ENCODE data around the gene GRIN1. TPM values are rescaled to one million over a fixed set of nuclear protein-coding genes. Genes with fewer than 3 reads are reported as not detected.

GRIN1 gene
- total RNA-seq, 1 experiment from 2014 or later: not detected

DNA sequence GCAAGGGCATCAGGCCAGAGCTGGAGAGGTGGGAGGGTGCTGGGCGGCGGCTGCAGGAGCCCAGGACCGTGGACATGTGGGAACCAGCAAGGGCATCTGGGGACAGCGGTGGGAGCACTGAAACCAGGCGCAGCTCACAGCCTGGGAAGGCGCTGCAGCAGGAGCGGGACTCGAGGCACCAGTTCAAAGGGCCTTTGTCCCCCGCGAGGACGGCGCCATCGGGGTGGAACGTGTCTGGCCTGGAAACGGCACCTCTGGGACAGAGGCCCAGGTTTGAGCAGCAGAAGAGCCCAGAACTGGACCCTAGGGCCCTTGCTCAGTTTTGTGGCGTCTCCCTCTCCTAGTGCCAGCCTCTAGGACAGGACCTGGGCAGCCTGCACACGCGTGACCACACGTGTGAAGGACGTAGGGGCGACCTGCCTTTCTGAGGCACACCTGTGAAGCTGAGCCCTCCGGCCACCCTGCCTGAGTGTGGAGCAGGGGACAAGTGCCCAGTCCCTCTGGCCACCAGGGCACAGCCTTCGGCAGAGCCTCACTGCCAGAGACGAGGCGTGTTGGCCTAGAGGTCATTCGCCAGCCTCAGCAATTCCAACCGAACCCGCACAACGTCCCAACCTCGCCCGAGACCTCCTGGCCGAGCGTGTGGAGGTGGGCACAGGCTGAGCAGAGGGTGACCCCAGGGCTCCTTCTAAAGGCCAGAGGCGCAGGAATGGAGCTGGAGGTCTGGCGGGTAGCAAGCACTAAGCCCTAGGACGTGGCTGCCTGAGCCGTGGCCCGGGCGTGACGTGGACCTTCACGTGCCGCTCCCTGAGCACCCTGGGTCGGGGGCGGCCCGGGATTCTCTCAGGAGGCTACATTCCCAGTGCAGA, 35.1 kb downstream of the GRIN1 start:
- DNase-seq (ENCODE audit: low read depth): no peak

DNA sequence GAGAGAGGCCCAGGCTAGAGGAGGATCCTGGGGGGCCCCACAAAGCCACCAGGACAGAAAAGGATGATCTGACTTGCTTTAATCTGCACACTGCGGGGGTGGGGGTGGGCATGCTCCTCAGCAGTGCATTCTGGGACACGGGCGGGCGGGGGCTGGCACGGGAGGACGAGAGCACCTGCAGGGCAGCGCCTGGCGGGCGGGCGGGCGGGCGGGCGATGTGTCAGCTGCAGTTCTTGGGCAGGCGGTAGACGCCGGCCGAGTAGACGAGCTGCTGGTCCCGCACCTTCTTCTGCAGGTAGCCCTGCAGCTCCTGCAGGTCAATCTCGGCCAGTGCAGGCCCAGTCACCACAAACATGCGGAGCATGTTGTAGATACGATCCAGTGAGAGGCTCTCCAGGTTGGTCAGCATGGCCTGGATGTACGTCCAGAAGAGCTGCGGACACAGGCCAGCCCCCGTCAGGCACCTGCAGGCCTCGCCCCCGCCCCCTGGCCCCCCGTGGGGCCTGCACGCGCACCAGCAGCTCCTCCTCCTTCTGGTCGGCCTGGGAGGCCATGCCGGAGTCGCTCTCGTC, 35.9 kb downstream of the GRIN1 start:
- DNase-seq (ENCODE audit: low read depth): no peak

DNA sequence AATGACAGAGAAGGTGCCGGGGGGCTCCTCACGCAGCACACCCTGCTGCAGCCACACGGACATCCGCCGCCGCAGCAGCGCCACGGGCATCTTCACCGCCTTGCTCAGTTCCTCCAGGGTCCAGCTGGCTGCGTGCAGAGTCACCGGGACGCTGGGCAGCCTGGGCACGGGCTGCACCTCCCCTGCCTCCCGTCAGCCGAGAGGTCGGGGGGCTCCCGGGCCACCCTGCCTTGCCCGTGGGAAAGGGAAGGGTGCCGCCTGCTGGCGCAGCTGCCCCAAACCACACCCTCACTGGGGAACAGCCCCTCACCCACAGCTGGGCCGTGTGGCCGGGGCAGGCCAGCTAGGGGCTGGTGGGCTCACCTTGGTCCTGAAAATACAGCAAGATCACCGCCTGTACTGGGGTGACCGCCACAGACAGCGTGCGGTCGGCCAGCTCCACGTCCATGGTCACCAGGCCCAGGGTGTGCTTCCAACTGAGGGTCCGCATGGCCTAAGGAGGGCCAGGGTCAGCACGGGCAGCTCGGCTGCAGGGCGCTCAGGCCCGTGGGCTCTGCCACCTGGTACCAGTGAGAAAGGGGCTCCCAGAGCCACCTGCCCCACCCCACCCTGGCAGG, 36.5 kb downstream of the GRIN1 start:
- no peak for DNase-seq (ENCODE audit: low read depth)

DNA sequence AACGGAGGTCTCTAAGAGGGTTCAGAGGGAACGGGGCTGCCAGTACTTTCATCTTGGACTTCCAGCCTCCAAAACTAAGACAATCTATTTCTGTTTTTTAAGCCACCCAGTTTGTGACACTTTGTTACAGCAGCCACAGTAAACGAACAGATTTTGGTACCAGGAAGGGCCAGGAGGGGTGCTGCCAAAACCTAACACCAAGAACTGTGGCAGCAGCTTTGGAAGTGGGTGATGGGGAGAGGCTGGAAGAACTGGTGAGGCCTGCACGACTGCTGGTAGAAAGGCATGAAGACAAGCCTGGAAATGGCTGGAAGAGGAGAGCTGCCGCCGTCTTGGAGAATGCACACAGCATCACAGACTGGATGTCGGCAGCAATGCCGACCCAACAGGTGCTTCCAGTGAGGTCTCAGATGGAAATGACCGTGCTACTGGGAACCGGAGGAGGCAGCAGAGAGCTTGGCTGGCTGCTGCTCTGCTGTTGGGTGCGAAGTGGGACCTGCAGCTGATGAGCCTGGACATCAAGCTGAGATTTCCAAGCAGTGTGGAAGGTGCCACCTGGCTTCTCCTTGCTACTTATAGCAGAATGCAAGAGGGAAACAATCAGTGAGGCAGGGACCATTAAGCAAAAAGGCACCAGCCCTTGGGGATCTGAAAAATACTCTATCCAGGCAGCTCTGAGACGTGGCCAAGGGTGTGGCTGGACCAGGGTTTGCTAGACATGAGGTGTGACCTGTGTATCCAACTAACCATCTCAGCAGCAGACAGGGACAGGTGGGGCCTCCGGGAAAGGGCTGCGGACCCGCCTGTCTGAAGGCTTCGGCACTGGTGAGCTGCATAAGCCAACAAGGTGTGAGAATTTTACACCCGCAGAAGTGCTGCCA, 37.6 kb downstream of the GRIN1 start:
- DNase-seq (ENCODE audit: low read depth): peak; percentile 49

DNA sequence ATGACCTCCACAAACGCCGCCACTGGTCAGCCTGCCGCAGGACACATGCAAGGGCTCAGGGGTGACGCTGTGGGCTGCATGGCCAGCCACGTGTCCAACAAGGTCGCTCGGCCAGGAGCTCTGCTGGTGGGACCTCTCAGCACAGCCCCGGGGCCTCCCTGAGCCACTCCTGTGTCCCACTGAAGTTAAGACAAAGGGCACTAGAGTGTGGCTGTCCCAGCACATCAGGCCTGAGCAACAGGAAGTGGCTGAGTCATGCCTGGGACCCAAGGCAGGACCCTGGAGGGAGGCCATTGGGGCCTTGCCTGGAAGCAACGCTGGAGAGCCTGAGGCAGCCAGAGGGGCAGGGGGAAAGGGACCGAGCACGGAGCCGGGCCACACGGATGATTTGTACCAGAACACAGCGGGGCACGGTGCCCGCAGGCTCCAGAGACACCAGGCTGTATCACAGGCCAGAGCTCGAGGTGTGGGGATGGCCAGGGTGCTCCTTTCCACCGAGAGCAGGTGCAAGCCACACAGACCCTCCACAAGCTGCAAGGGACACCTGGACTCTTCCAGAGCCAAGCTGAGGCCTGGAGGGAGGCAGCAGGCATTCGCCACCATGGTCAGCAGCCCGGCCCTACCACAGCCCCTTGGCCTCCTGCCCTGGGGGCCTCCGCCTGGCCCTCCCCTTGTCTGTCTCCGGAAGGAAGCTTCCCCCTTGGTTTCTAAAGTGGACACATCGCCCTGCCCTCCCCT, 39.4 kb downstream of the GRIN1 start:
- peak; percentile 33 for DNase-seq (ENCODE audit: low read depth)

DNA sequence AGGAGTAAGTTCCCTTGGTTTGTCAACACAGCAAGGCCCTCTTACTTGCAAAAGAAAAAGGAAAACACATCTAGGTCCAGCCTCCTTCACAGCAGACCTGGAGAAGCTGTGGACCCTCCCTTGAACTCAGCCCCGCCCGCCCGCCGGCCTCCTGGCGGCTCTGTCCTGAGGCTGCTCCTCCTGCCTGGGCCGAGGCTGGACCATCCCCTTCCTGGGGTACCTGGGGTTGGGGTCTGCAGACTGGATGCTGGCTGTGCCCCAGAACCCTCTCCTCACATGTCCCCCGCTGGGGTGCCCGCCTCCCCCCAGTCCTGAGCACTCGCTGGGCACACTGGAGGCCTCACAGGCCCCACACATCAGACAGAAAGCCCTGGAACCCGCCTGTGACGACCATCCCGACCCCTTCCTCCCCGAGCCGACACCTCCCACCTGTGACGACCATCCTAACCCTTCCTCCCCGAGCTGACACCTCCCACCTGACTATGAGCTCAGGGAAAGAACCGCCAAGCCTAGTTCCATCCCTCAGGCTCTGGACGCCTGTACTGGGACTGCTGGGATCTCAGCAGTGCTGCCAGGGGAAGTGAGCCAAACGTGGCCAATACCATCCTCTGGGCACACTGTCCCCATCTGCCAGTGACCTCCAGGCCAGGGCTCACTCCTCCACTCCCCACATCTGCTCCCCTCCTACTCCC, 40.1 kb downstream of the GRIN1 start:
- no peak for DNase-seq (ENCODE audit: low read depth)

DNA sequence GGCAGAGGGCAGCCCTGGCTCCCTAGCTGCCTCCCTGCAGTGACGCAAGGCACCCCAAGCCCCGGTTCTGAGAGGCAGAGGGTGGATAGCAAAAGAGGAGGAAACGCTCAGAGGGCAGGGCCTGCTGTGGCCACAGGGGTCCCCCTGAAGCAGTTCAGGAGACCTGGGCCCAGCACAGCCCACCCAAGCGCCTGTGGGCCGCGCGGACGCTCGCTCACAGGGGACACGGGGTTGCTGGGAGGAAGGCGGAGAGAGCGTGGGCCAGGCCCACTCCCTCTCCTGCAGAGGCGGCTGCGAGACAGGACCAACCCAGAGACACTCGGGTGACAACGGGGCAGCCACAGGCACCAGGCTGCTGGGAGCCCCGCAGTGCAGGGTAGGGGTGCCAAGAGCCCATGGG, 40.8 kb downstream of the GRIN1 start:
- no peak for DNase-seq (ENCODE audit: low read depth)

DNA sequence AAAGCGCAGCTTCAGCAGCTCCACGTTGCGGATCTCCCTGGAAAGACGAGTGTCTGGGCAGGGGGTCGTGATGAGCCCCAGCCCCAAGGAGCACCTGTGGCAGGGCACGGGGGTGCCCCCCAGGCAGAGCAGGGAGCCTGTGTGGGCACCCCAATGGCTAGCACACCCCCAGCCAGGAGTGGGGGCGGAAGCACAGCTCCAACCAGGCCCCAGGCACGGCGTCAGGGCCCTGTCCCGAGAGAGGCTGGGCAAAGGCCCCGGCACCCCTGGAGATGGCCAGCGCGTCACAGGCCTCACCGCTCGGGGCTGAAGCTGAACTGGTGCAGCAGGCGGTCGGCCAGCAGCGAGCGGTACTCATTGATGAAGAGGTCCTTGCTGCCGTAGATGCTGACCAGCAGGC, 41.5 kb downstream of the GRIN1 start:
- DNase-seq (ENCODE audit: low read depth): no peak

DNA sequence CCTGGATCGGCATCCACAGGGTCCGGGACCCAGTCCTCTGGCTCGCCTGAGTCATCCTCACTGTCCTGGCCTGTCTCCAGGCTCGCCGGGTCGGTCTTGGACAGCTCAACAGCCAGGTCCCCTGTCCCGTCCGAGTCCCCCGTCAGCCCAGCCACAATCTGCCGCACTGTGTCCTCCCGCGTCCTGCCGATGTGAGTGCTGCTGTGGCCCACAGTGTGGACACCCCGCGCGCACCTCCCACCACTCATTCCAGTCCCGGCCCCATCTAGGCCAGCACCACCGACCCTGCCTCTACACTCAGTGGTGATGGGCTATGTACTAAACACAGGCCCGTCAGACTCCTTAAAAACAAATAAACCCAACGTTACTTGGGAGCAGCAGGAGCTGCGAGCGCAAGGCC, 42.7 kb downstream of the GRIN1 start:
- DNase-seq (ENCODE audit: low read depth): no peak

DNA sequence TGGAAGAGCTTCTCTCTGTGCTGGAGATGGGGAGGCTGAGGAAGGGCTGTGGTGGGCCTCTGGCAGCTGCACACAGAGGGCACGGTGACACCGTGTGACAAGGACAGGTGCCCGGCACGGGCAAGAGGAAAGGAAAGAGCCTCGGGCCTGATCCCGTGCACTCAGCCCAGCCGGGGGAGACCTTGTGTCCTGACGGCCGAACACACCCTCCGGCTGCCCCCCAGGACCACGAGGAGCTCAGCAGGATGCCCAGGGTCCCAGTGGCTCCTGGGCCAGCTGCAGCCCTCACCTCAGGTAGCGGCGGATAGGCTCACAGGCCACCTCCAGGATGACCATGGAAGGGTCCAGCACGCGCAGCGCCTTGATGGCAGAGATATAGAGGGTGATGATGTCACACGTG, 43.9 kb downstream of the GRIN1 start:
- no peak for DNase-seq (ENCODE audit: low read depth)

DNA sequence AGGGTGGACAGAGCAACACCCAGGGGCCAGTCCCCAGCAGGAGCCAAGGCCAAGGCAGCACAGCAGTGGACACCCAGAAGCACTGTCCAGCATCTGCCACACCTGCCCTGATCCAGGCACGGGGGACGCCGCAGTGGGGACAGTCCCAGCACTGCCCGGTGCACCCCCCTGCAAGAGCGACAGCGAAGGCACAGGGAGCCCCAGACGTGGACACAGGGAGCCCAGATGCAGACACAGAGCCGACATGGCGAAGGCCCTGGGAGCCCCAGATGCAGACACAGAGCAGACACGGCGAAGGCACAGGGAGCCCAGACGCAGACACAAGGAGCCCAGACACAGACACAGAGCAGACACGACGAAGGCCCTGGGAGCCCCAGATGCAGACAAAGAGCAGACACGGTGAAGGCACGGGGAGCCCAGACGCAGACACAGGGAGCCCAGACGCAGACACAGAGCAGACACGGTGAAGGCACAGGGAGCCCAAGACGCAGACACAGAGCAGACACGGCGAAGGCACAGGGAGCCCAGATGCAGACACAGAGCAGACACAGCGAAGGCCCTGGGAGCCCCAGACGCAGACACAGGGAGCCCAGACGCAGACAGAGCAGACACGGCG, 45.1 kb downstream of the GRIN1 start:
- no peak for DNase-seq (ENCODE audit: low read depth)

DNA sequence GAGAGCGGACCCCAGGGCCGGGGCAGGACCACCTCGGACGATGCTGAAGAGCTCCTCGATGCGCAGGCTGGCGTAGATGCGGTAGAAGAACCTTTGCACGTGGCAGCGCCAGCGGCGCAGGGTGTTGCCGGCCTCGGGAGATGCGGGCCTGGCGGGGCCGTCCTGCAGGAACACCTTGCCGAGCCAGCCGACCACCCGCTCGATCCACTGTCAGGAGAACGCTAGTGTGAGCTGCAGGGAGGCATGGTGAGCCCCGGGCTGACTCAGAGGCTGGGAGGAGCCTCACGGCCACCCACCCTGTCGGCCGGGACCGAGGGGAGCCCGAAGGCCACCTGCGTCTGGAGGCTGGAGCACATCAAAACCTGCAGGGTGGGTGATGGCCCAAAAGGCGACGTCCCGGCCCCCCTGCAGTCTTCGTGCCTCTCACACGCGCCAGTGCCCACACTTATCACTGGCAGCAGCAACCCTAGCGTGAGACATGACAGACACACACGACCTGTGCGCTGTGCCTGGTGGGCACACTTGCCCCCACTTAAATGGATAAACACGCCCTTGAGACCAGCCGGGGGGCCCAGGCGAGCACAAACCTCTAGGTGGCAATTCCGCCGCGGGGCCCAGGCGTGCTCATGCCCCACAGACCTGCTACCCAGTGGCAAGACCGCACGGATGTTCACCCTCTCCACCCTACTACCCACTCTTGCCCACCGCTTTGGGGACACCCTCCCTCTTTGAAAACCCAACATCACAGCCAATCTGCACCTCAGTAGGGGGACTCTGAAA, 46.1 kb downstream of the GRIN1 start:
- no peak for DNase-seq (ENCODE audit: low read depth)

DNA sequence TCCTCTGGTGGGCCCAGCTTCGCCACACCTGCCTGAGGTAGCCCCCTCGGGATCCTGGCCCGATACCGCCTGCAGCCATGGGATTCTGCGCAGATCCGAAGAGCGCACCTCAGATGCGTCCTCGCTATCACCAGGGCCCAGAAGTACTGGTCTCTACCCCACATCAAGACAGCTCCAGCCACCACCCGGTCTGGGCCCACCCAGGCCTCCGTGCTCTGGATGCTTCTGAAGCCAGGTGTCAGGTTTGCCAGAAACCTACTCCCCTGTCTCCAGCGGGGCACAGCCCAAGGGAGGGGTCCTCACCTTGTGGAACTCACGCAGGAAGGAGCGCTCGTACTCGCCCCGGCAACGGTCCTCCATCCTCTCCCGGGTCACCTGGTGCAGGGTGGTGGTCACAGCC, 47.0 kb downstream of the GRIN1 start:
- DNase-seq (ENCODE audit: low read depth): no peak

DNA sequence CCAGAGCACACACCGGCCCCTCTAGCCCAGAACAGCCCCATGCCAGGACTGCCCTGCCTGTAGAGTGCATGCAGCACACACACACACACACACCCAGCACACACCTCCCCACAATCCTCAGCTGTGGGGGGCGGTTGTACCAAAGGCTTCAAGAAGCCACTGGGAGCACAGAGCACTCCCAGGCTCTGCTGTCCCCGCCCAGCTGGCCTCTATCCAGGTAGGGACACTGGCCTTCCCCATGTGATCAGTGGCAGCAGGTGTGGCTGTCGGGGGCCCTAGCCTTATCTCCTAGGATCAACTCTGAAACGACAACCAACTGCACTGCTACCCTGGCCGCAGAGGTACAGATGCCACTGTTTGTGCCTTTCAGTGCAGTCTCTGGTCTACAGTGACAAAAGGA, 47.4 kb downstream of the GRIN1 start:
- no peak for DNase-seq (ENCODE audit: low read depth)

DNA sequence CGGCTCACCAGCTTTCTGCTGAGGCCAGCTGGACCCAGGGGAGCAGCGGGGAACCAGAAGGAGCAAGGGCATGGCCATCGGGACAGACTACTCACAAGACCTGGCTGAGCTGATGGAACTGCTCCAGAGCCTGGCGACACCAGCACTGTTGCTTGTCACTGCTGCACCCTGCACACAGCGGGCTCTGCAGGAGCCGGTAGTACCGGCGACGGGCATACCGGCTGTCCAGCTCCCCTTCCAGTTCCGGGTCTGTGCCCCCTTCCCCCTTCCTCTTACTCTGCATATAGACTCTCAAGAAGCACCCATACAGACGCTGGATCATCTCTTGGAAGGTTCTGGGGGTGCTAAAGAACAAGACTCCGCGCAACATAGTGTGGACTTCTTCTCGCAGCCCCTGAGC, 48.4 kb downstream of the GRIN1 start:
- DNase-seq (ENCODE audit: low read depth): no peak

DNA sequence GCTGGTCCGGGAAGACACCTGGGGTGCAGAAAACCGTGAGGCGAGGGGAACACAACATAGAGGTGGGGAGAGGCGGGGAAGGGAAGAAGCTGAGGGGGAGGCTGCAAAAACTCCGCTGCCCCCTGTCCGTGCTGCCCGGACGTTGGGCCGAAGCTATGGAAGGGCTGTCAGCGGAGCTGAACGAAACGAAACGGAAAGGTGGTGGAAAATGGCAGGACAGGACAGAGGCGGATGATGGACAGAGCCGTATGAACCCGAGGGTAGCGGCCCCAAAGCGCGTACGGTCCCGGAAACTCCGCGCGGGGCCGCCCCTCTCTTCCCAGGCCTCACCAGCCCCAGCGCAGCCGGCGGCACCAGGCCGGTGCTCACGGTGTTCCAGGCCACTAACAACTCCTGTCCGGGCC, 49.1 kb downstream of the GRIN1 start:
- no peak for DNase-seq (ENCODE audit: low read depth)

DNA sequence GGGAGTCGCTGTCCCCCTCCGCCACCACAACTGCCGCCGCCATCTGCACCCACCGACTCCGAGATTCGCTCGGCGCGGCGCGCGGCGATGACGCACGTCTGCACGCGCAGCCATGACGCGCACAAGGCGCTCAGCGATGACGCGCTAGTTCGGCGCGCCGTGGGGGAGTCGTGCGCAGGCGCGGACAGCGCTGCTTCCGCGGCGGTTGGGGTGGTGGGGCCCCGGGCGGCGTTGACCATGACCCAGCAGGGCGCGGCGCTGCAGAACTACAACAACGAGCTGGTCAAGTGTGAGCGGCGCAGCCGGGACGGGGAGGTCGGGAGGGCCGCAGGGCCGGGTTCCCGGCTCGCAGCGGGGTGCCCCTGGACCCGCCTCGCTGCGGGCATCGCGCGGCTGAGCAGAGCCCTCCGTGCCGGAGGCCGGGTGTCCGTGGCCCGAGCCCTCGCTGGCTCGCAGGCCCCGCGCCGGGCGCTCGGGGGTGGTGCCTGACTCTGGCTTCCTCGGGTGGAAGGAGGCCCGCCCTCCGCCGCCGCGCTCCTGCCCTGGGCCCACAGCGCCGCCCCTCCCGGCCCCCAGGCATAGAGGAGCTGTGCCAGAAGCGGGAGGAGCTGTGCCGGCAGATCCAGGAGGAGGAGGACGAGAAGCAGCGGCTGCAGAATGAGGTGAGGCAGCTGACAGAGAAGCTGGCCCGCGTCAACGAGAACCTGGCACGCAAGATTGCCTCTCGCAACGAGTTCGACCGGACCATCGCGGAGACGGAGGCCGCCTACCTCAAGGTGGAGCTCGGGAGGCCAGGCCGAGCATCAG, 49.7 kb downstream of the GRIN1 start, which contains the start of the genes ANAPC2 and SSNA1:
ANAPC2 (minus strand) TSS at position 71 of the 807 bp plus-strand sequence; CDS start at position 43, 28 bp downstream.
SSNA1 (plus strand) TSS at position 187 of the 807 bp plus-strand sequence; CDS start at position 238, 51 bp downstream.
- DNase-seq (ENCODE audit: low read depth): peak; percentile 88

All from HT1080 (cell line).